Prostate gland (tissue), 2 donors: Measurements from ENCODE around the gene EPB41L4A.
A peak's percentile ranks its signal among the peaks of the same experiment; 100 is the strongest.

Experiments
- CTCF ChIP-seq, 4 experiments: fragments of 200-600 bp in 2 of 4; fragments of 450-650 bp in 2 of 4; sonication (generic) in 2 of 4; IDR thresholded peaks; 1 replicate in 3 of 4; 2 replicates in 1 of 4; pipeline ENCODE4 v1.5.1; 2016 to 2019; ENCODE audit warnings: antibody characterized with exemption in 4 of 4, mild to moderate bottlenecking in 2 of 4, moderate library complexity in 2 of 4
- POLR2A ChIP-seq: fragments of 450-650 bp; IDR thresholded peaks from one replicate; pipeline ENCODE4 v1.6.1; 2016; ENCODE audit warnings: antibody characterized with exemption, mild to moderate bottlenecking

GRCh38 chr5:112186401-112186990 is 232.6 kb downstream of the EPB41L4A start:
- TF ChIP-seq POLR2A, result no peak
- TF ChIP-seq CTCF (IDR thresholded peaks at IDR 0.05), result peak in 2 of 4 experiments; percentile 25 to 27
